ENCODE results near the gene PACS2.

The PACS2 gene

DNA sequence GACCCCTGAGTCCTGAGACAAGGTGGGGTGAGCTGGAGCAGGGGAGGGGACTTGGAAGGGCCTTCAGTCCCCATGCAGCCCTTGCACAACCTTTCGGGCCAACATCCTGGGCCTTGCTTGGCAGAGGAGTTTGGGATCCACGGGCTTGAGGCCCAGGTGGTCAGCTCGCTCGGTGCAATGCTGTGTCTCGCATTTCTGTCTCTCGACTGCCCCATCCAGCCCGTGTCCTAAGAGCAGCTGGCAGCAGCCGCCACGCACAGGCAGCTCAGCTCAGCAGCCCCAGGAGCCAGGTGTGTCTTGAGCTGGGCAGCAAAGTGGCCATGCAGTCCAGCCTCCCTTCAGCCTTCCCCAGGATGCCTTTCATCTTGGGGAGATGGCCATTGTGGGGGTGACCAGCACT, 10.8 kb downstream of the PACS2 start:
- no peak for TF ChIP-seq CTCF (IDR thresholded peaks at IDR 0.05)

DNA sequence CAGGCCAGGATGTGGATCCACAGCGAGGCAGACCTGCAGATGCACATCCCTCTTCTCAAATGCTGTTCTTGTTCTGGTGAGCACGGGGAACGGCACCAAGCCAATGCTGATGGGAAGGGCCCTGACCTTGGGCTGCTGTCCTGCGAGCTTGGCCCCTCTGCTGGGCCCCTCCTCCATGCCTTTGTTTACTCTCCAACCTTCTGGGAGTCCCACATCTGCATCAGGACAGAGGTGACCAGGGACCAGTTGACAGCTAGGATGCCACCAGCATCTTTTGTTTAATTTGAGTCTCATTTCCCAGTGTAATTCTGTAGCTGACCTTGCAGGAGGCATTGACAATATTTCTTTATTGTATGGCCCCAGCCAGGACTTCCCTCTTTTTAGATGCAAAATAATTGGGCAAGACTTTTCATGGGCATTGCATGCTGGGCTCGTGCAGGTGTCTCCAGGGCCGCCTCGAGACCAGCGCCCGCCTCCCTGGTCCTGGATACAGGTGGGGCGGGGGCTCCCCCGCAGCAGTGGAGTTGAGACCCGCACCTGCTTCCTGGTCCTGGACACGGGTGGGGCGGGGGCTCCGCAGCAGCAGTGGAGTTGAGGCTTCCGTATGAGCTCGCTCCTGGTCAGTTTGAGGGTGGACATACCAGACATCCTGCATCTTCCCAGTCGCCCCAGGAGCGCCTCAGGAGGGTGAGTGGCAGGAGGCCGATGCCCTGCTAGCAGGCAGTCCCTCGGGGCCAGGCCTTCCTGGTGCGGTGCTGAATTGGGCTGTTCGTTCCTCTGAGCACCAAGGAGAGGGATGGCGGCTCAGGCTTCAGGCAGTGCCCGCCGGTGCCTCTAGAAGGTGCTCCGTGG, 11.4 kb downstream of the PACS2 start:
- no peak for TF ChIP-seq CTCF (IDR thresholded peaks at IDR 0.05)

- no peak for TF ChIP-seq CTCF (IDR thresholded peaks at IDR 0.05)
Measured at GRCh38 chr14:105326568-105326867, 12.0 kb downstream of the PACS2 start.

- no peak for TF ChIP-seq CTCF (IDR thresholded peaks at IDR 0.05)
Measured at GRCh38 chr14:105326891-105327694, 12.5 kb downstream of the PACS2 start.

GRCh38 chr14:105328070-105328677, 13.6 kb downstream of the PACS2 start:
- no peak for TF ChIP-seq CTCF (IDR thresholded peaks at IDR 0.05)

GRCh38 chr14:105328678-105329390, 14.3 kb downstream of the PACS2 start:
- no peak for TF ChIP-seq CTCF (IDR thresholded peaks at IDR 0.05)

Data from LNCAP (cell line).